HepG2 (cell line): ENCODE data around the gene CNTNAP1. TPM values are rescaled to one million over a fixed set of nuclear protein-coding genes. Genes with fewer than 3 reads are reported as not detected.

ENCODE experiments used
- ASH2L ChIP-seq: fragments of 300-600, 200-600 bp; sonication (generic); IDR thresholded peaks from 2 replicates; pipeline ENCODE4 v1.7.0; 2017; ENCODE audit warnings: low read depth, mild to moderate bottlenecking, moderate library complexity, mixed read lengths, low read length; ENCODE audit not compliant: insufficient read length
- IKZF4 ChIP-seq: sonication (generic); formaldehyde crosslinking; IDR thresholded peaks from 2 replicates; pipeline ENCODE4 v1.5.1; 2020; ENCODE audit warnings: borderline replicate concordance, mild to moderate bottlenecking, low read depth, missing genetic modification reagents; ENCODE audit errors: not compliant biosample characterization
- IRF2 ChIP-seq: IDR thresholded peaks from 2 replicates; pipeline ENCODE4 v1.6.1; 2018; ENCODE audit warnings: missing genetic modification reagents, missing compliant biosample characterization
- KMT2B ChIP-seq: IDR thresholded peaks from 2 replicates; pipeline ENCODE4 v1.6.1; 2016; ENCODE audit warnings: missing genetic modification reagents, missing compliant biosample characterization
- NFIC ChIP-seq: IDR thresholded peaks from 2 replicates; pipeline ENCODE4 v1.6.1; 2012; ENCODE audit warnings: mild to moderate bottlenecking, low read length, inconsistent platforms
- SPEN ChIP-seq: sonication (generic); formaldehyde crosslinking; IDR thresholded peaks from 2 replicates; pipeline ENCODE4 v1.5.1; 2020; ENCODE audit warnings: low read depth, mild to moderate bottlenecking, missing genetic modification reagents
- YEATS2 ChIP-seq: sonication (generic); formaldehyde crosslinking; IDR thresholded peaks from 2 replicates; pipeline ENCODE4 v1.4.0; 2020; ENCODE audit warnings: missing genetic modification reagents, borderline replicate concordance
- ZNF253 ChIP-seq: sonication (generic); formaldehyde crosslinking; IDR thresholded peaks from 2 replicates; pipeline ENCODE4 v1.8.0; 2022; ENCODE audit warnings: mild to moderate bottlenecking, missing genetic modification reagents, borderline replicate concordance
- ZNF331 ChIP-seq: sonication (generic); formaldehyde crosslinking; IDR thresholded peaks from 2 replicates; pipeline ENCODE4 v1.4.0; 2020; ENCODE audit warnings: missing genetic modification reagents
- ZNF343 ChIP-seq: sonication (generic); formaldehyde crosslinking; IDR thresholded peaks from 2 replicates; pipeline ENCODE4 v1.4.0; 2020; ENCODE audit warnings: mild to moderate bottlenecking, missing genetic modification reagents
- ZNF605 ChIP-seq: sonication (generic); formaldehyde crosslinking; IDR thresholded peaks from 2 replicates; pipeline ENCODE4 v1.8.0; 2022; ENCODE audit warnings: mild to moderate bottlenecking, missing genetic modification reagents
- ZNF747 ChIP-seq: sonication (generic); formaldehyde crosslinking; IDR thresholded peaks from 2 replicates; pipeline ENCODE4 v1.8.1; 2023; ENCODE audit warnings: missing genetic modification reagents, mild to moderate bottlenecking, borderline replicate concordance
- ZNF749 ChIP-seq: sonication (generic); formaldehyde crosslinking; IDR thresholded peaks from 2 replicates; pipeline ENCODE4 v1.8.0; 2022; ENCODE audit warnings: mild to moderate bottlenecking, missing genetic modification reagents, moderate library complexity, borderline replicate concordance
- polyA plus RNA-seq, 8 experiments: library from polyadenylated mRNA; depleted of rRNA in 3 of 8; stranded (reverse) in 7 of 8; unstranded in 1 of 8; fragments of >200 nt; fragmentation: Illumina TruSeq in 4 of 8; extraction: Trizol in 4 of 8; gene quantifications; 2 replicates each; pipeline versions ENCODE4 v1.2.1 to v1.2.3, GENCODE V29; 2011 to 2016; ENCODE audit warnings: low read depth in 4 of 8, missing spikeins in 1 of 8, mixed read lengths in 1 of 8; ENCODE audit not compliant: insufficient read depth in 1 of 8
- total RNA-seq, 5 experiments: library from RNA; depleted of rRNA; stranded (reverse); fragments of >200 nt; fragmentation: Illumina TruSeq; extraction: Trizol; gene quantifications; 2 replicates each; pipeline ENCODE4 v1.2.3, GENCODE V29; 2016; ENCODE audit warnings: low read depth in 1 of 5
- TF ChIP-seq, protein P1 (sequence below): IDR thresholded peaks from 2 replicates; pipeline ENCODE4 v1.6.1; 2012; ENCODE audit warnings: low read length, improper control_type of control experiment
- TF ChIP-seq, protein P2 (sequence below): sonication (generic); formaldehyde crosslinking; IDR thresholded peaks from 2 replicates; pipeline ENCODE4 v1.5.1; 2020; ENCODE audit warnings: missing genetic modification reagents, mild to moderate bottlenecking, borderline replicate concordance
- TF ChIP-seq, protein P3 (sequence below): sonication (generic); formaldehyde crosslinking; IDR thresholded peaks from 2 replicates; pipeline ENCODE4 v1.5.0; 2020; ENCODE audit warnings: missing genetic modification reagents
- TF ChIP-seq, protein P4 (sequence below): sonication (generic); formaldehyde crosslinking; IDR thresholded peaks from 2 replicates; pipeline ENCODE4 v1.5.1; 2020; ENCODE audit warnings: mild to moderate bottlenecking, missing genetic modification reagents, borderline replicate concordance
- TF ChIP-seq, protein P5 (sequence below): IDR thresholded peaks from 2 replicates; pipeline ENCODE4 v1.6.1; 2016

CNTNAP1 gene
- total and polyA plus RNA-seq, 2 of the 13 experiments (the other 11 are each of a cell fraction or from before 2014, with no cell fraction given) = 4.5 to 7.7 TPM

DNA sequence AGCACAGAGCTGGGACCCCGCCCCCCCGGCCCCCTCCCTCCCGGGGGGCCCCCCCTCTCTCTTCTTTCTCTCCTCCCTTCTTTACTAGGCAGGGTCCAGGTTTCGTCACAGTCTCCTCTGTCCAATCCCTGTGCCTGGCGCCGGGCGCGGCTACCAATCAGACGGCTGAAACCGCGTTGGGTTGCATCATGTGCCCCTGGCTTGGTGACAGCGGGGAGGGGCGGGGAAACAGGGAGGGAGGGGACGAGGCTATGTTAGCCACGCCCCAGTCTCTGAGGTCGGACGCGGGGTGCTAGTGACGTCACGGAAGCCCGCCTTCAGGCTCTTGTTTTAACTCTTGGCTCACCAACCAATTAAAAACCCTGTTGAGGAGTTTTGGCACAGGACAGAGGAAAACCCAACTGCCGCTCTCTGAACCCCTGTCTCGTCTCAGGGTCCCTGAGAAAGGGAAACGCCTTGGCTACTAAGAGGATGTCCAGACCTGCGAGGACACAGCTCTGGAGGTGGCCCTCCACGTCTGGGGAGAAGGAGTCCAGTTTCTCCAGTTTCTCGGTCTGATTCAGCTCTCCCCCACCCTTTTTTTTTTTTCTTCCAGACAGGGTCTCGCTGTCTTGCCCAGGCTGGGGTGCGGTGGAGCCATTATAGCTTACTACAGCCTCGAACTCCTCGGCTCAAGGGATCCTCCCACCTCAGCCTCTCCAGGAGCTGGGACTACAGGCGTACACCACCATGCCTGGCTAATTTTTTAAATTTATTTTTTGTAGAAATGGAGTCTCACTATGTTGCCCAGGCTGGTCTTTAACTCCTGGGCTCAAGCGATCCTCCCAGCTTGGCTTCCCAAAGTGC is 5.1 kb upstream of the CNTNAP1 start (continued):
- TF ChIP-seq, protein P1, sequence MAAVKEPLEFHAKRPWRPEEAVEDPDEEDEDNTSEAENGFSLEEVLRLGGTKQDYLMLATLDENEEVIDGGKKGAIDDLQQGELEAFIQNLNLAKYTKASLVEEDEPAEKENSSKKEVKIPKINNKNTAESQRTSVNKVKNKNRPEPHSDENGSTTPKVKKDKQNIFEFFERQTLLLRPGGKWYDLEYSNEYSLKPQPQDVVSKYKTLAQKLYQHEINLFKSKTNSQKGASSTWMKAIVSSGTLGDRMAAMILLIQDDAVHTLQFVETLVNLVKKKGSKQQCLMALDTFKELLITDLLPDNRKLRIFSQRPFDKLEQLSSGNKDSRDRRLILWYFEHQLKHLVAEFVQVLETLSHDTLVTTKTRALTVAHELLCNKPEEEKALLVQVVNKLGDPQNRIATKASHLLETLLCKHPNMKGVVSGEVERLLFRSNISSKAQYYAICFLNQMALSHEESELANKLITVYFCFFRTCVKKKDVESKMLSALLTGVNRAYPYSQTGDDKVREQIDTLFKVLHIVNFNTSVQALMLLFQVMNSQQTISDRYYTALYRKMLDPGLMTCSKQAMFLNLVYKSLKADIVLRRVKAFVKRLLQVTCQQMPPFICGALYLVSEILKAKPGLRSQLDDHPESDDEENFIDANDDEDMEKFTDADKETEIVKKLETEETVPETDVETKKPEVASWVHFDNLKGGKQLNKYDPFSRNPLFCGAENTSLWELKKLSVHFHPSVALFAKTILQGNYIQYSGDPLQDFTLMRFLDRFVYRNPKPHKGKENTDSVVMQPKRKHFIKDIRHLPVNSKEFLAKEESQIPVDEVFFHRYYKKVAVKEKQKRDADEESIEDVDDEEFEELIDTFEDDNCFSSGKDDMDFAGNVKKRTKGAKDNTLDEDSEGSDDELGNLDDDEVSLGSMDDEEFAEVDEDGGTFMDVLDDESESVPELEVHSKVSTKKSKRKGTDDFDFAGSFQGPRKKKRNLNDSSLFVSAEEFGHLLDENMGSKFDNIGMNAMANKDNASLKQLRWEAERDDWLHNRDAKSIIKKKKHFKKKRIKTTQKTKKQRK = no peak
- TF ChIP-seq IKZF4 (CRISPR knock-in tag) (no peak), NFIC (no peak), ZNF605 (CRISPR knock-in tag) (peak; percentile 90; the same call in 1 of the 2 replicates), ZNF331 (CRISPR knock-in tag) (no peak), YEATS2 (CRISPR knock-in tag) (no peak; the same call in 1 of the 2 replicates), SPEN (CRISPR knock-in tag) (0 out of 2 replicates have a peak, but pooled peaks have one; percentile 8), ZNF343 (CRISPR knock-in tag) (0 out of 2 replicates have a peak, but pooled peaks have one; percentile 6), ASH2L (no peak), KMT2B (CRISPR knock-in tag) (no peak), IRF2 (no peak), ZNF253 (no peak), ZNF747 (CRISPR knock-in tag) (no peak), ZNF749 (CRISPR knock-in tag) (no peak)
- TF ChIP-seq, protein P2, sequence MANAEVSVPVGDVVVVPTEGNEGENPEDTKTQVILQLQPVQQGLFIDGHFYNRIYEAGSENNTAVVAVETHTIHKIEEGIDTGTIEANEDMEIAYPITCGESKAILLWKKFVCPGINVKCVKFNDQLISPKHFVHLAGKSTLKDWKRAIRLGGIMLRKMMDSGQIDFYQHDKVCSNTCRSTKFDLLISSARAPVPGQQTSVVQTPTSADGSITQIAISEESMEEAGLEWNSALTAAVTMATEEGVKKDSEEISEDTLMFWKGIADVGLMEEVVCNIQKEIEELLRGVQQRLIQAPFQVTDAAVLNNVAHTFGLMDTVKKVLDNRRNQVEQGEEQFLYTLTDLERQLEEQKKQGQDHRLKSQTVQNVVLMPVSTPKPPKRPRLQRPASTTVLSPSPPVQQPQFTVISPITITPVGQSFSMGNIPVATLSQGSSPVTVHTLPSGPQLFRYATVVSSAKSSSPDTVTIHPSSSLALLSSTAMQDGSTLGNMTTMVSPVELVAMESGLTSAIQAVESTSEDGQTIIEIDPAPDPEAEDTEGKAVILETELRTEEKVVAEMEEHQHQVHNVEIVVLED (CRISPR knock-in tag) = no peak; the same call in 1 of the 2 replicates
- TF ChIP-seq, protein P3, sequence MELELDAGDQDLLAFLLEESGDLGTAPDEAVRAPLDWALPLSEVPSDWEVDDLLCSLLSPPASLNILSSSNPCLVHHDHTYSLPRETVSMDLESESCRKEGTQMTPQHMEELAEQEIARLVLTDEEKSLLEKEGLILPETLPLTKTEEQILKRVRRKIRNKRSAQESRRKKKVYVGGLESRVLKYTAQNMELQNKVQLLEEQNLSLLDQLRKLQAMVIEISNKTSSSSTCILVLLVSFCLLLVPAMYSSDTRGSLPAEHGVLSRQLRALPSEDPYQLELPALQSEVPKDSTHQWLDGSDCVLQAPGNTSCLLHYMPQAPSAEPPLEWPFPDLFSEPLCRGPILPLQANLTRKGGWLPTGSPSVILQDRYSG (CRISPR knock-in tag) = 0 out of 2 replicates have a peak, but pooled peaks have one; percentile 0
- TF ChIP-seq, protein P4, sequence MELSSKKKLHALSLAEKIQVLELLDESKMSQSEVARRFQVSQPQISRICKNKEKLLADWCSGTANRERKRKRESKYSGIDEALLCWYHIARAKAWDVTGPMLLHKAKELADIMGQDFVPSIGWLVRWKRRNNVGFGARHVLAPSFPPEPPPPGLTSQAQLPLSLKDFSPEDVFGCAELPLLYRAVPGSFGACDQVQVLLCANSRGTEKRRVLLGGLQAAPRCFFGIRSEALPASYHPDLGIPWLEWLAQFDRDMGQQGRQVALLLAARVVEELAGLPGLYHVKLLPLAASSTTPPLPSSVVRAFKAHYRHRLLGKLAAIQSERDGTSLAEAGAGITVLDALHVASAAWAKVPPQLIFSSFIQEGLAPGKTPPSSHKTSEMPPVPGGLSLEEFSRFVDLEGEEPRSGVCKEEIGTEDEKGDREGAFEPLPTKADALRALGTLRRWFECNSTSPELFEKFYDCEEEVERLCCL = no peak
- TF ChIP-seq, protein P5, sequence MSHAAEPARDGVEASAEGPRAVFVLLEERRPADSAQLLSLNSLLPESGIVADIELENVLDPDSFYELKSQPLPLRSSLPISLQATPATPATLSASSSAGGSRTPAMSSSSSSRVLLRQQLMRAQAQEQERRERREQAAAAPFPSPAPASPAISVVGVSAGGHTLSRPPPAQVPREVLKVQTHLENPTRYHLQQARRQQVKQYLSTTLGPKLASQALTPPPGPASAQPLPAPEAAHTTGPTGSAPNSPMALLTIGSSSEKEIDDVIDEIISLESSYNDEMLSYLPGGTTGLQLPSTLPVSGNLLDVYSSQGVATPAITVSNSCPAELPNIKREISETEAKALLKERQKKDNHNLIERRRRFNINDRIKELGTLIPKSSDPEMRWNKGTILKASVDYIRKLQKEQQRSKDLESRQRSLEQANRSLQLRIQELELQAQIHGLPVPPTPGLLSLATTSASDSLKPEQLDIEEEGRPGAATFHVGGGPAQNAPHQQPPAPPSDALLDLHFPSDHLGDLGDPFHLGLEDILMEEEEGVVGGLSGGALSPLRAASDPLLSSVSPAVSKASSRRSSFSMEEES (CRISPR knock-in tag) = peak; percentile 81
